A172 (cell line): ENCODE results near the gene SNRPF. TPM values are rescaled to one million over a fixed set of nuclear protein-coding genes. Genes with fewer than 3 reads are reported as not detected.
"Not testable (repeated sequence)": the region's sequence is repeated elsewhere in the genome, so short reads cannot be mapped to it uniquely, and the experiment has no call there.

Source experiments
- DNase-seq: peaks from one replicate; pipeline ENCODE4 v3.0.0-alpha.2; 2015; ENCODE audit warnings: low spot score
- total RNA-seq: library from RNA; depleted of rRNA; stranded (reverse); fragments of >200 nt; shearing (Covaris generic); gene quantifications from 2 replicates; pipeline ENCODE4 v1.2.3, GENCODE V29; 2014; rRNA removed

SNRPF gene
- 34.3 and 54.8 TPM in 2 replicates for total RNA-seq

DNA sequence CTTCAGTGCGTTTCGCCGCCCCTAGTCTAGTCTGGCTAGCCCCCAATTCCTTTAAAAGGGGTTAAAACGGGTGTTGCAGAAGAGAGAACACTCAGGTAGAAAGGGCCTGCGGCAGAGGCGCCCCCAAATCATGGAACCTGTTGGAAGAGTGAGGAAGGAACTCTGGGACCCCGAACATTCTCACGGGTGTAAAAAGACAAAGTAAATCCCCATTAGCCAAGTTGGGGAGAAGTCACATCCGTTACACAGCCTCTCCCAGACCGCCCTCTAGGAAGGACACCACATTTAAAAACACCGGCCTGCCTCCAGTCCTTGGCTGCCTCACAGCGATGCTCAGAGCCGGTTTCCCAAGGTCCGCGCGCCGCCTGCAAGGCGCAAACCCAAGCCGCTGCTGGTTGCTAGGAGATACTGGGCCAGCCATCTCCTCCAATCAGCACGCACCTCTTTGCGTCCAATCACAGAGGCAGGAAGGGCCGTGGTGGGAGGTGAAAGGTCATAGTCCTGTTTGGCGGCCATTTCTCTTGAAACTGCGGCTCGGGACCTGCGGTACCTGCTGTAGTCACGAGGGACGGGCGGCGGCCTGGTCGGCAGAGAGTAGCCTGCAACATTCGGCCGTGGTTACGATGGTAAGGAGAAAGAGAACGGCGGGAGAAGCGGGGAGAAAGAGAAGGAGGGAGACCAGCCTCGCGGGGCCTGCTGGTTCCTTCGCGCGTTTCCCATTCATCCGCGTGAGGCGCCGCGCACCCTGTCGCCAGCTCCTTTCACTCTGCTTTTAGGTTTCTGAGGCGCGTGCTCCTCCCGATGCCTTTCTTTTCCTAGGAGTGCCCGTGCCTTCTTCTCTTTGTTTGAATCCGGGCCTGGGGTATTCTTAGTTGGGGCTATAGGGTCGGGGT is at the start of gene SNRPF:
Gene SNRPF (plus strand): TSS at position 502 of the 893 bp plus-strand sequence. CDS start 122 bp downstream, at position 624.
- peak; percentile 94 for DNase-seq

DNA sequence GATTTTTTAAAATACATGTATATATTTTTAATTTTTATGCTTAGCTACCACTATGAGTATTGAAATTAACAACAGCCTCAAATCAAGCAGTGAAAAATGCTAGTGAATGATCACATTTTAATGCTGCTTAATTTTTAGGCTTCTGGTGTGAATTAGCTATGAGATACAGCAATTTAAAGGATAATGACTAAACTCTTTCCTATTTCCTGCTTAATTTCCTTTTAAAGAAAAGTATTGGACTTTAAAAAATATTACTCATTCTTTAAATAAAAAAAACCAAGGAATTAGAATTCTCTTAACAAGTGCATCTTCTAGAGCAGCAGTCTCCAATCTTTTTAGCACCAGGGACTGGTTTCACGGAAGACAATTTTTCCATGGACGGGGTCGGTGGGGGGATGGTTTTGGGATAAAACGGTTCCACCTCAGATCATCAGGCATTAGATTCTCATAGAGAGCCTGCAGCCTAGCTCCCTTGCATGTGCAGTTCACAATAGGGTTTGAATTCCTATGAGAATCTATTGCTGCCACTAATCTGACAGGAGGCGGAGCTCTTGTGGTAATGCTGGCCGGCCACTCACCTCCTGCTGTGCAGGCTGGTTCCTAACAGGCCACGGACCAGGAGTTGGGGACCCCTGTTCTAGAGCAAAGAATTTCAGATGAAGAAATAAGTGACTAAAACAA is 49.6 kb upstream of the SNRPF start:
- no peak for DNase-seq

DNA sequence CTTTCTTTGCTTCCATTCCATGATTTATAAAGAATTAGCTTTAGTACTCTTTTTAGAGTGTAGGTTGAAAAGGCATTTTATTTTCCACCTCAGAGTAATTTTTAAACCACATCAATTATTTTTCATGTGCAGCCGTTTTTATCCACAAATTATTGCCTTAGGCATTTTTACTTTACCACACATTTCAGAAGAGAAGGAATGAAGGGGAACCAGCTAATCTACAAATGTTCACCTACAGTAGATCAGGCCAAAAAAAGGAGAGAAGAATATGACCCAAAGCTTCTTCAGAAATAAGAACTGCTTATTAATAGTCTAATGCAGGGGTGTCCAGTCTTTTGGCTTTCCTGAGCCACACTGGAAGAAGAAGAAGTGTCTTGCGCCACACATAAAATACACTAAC is 48.3 kb upstream of the SNRPF start:
- DNase-seq = no peak

DNA sequence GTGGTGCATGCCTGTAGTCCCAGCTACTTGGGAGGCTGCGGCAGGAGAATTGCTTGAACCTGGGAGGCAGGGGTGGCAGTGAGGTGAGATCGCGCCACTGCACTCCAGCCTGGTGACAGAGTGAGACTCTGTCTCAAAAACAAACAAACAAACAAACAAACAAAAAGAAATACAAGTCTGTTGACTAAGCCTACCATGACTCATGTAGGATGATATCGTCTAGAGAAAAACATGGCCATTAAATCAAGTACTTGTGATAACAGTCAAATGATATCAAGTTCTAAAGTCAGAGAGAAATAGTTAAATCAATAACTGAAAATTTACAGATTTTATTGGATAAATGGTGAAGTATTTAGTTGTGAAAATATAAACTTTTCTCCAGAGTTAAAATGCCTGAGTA is 46.6 kb upstream of the SNRPF start:
- not testable (repeated sequence) for DNase-seq

DNA sequence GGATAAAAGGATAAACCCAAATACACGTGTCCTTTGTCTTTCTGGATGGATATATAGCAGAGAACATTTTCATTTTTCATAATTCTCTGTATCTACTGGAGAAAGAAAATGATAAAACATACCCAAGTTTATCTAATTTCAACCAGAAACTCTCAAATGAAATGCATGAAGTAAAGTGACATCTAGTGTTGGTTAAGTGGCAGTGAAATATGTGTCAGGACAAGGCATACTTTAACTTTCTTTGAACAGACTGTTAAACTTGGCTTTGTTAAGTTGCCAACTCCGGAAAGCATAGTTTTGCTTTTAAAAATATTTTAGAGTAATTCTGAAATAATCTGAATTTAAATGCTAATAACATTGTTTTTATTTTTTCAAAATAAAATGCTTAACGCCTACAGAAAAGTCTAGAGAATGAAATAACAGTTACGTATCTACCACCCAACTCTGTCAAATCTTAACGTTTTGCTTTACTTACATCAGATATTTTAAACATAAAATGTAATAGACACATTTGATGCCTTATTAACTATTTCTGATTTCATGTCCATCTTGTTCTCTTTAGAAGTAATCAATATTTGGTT is 43.0 kb upstream of the SNRPF start:
- DNase-seq = peak; percentile 32

DNA sequence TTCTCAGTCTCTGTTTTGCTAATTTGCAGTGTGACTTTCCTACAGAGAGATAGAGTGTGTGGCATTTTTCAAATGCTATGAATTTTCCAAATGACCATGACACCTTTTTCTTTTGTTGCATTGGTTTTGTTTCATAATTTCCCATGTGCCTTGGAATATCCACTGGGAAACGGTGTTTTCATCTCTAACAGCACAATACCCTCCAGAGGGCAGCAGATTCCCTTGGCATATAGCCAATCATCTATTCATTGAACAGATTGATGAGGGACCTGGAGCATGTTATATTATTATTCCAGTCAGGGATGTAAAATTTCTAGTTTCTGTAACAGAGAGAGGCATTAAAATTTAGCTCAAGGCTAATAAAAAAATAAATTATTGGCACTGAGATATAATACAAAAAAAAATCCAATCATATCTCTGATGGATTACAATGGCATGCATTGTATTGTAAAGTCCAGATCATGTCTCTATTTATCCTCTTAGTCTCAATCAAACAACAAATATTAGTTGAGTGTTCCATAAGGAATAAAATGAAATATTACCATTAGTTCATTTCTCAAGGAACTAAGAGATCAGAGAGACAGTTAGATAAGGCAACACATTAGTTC is 38.6 kb upstream of the SNRPF start:
- DNase-seq = peak; percentile 34

DNA sequence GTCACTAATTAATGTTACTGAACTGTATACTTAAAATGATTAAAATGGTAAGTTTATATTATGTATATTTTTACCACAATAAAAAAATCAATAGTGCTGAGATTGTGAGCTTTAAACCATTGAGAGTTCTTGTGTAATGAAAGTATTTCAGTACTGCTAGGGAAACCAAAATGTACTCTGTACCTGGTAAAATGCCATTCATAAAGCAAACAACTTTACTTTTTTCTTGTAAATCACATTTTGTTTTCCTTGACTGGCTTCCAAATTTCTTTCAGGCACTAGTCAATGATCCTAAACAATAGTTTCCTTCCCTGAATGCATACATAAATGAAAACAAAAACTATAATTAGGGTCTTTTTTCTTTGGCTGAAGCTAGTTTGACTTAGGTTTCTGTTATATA is 29.4 kb upstream of the SNRPF start:
- DNase-seq = no peak

DNA sequence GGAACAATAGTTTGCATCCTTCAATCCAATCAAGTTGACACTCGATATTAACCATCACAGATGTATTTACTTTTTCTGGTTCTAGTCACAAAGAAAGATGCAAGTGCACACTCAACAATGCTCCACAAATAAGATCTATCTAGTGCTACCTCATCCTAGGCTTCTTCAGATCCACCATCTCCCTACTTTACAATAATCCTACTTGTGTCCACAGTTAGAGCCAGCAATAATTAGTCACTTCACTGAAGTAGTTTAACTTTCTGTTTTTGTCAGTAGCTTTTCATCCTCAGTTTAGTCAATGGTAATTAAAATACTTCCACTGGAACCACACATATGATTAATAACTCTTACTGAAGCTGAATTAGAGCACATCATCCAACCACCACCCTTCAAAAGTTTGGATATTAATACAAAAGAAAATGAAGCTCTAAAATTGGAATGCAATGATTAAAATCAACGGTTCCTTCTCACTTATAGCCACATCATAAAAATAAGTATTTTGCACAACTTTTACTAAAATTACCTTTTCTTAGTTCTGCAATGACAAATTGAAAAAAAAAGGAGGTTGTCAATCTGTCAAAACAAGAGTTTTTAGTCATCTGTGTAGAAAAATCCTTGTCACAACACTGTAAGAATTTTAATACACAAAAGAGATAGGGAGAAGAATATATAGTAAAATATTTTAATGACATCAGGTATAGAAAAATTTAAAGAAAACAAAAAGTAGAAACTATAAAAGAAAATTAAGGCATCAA is 28.2 kb upstream of the SNRPF start:
- no peak for DNase-seq

DNA sequence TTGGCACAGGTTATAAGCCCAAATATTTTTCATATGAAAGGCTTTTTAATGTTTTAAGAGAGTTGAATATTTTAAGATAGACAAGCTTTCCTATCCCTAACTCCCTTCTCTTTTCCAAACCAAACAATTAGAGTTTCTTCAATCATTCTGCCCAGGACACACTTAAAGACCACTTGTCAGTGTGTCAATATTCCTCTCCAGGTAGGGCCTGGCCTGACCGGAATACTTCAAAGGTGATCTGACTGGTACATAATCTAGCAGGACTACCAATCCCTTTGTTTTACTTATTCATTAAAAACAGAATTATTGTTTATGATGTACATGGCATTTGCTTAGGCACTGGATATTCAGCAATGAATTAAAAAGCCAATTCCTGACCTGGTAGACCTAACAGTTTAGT is 24.2 kb upstream of the SNRPF start:
- DNase-seq = no peak

DNA sequence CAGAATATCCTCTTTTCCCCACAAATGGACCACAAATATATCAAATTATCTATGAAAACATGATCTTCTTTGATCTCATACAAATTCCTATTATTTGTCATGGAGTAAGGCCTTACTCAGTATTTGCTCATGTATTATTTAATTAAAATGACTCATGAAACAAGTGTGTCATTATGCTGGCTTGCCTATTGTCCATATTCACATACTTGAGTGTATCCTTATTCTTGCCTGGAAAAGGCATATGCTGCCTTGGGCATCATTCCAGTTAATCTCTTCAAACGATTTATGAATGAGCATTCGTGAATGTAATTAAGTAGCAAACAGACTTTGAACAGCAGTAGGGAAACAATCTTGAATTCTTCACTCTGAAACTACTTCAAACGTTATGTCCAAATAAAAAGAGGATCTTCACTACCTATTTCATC is 22.6 kb upstream of the SNRPF start:
- DNase-seq = no peak

DNA sequence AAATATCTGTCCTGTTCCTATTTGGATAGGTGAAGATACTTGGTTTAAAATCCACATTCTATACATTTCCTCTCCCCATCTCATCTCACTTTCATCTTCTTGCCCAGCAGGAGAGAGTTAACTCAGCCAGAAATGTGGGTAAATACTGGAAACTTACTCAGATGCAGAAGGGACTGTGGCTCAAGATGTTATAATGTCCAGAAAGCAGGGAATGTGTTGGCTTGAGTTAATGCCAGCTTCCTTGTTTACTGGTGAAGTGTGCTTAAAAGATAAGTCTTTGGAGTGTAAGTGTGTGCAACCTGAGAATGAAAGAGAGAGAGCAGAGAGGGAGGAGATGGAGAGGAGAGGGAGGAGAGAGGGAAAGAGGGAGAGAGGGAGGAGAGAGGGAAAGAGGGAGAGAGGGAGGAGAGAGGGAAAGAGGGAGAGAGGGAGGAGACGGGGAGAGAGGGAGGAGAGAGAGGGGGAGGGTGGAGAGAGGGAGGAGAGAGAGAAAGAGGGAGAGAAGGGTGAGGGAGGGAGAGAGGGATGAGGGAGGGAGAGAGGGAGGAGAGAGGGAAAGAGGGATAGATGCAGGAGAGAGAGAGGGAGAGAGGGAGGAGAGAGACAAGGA is 22.0 kb upstream of the SNRPF start:
- DNase-seq = no peak

DNA sequence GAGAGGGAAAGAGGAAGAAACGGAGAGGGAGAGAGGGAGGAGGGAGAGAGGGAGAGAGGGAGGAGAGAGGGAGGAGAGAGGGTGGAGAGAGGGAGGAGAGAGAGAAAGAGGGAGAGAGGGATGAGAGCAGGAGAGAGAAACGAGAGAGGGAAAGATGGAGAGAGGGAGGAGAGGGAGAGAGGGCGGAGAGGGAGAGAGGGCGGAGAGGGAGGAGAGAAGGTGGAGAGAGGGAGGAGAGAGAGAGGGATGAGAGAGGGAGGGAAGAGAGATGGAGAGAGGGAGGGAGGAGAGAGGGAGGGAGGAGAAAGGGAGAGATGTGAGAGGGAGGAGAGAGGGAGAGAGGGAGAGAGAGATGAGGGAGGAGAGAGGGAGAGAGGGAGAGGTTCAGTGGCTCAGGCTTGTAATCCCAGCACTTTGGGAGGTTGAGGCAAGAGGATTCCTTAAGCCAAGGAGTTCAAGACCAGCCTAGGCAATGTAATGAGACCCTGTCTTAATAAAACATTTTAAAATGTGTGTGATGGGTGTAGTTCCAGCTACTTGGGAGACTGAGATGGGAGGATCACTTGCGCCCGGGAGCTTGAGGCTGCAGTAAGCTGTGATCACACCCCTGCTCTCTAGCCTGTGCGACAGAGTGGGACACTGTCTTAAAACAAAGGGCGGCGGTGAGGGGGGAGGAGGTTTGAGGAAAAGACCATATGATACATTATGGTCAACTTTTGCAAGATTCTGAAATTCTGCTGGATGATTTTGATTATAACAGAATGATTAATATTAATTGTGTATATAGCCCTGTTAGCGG is 21.3 kb upstream of the SNRPF start:
- DNase-seq = no peak

DNA sequence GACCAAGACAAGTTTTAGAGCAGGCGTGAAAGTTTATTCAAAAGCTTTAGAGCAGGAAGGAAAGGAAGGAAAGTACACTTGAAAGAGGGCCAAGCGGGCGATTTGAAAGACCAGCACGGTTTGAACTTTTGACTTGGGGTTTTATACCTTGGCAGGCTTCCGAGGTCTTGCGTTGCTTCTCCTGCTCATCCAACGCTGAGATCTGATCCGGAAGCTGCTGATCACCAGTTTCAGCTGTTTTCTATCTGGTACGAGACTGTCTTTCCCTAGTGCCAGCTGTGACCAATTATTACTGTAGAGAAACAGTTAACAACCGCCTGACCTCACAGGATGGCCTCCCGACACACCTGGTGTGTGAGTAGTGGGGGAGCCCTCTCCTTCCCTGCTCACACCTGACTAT is 20.6 kb upstream of the SNRPF start:
- DNase-seq = peak; percentile 29

DNA sequence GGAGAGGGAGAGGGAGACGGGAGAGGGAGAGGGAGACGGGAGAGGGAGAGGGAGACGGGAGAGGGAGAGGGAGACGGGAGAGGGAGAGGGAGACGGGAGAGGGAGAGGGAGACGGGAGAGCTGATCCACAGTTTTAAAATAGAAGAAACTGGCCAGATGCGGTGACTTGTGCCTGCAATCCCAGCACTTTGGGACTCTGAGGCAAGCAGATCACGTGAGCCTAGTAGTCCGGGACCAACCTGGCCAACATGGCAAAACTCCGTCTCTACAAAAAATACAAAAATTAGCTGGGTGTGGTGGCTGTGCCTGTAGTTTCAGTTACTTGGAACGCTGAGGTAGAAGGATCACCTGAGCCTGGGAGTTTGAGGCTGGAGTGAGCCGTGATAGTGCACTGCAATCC is 16.3 kb upstream of the SNRPF start:
- DNase-seq = not testable (repeated sequence)

DNA sequence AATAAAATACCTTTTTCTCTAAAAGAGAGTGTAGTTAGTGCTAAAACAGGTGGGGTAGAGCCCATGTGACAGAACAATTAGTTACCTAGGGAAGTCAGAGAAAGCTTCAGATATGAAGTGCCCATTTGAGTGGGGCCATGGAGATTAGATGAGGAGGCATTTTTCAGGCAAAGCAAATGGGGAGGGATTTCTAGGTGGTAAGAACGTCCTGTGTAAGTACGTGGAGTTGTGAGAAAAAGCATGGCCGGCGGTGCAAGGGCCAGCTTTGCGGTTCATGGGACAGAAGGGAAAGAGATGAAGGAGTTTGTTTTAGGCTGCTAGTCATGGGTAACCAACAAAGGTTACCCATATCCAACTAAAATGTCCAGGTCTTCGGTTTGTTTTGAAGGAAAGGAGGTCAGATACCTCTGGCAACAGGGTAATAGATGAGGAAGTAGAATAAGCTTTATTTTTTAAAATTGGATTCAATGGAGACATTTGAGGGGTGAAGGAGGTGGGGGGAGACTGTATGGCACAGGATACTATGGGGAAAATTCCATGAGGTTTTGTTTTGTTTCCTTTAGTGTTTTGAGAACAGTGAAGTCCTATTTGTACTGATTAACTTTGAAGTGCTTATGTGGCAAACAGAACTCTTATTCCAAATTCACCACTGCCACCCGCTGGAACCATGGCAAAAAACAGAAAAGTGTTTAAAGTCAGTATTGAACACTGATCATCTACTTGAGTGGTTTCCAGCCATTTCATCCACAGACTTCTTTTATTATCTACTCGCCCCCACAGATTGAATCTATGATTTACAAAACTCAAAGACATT is 10.0 kb upstream of the SNRPF start:
- no peak for DNase-seq

DNA sequence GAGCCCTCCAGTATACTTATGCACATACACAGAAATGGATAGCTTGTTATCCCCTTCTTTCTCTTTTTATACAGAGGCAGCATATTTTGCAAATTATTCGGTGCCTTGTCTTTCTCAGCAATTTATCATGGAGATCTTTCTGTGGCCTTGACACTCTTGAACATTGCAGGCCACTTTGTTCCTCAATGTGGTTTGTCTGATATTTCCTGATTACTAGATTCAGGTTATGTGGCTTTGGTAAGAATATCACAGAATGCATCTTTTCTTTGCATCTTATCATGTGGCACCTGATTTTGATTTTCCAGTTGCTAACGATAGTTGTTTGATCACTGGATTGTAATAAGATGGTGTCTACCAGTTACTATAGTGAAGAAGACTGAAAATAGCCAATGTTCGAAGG is 7.1 kb upstream of the SNRPF start:
- no peak for DNase-seq

DNA sequence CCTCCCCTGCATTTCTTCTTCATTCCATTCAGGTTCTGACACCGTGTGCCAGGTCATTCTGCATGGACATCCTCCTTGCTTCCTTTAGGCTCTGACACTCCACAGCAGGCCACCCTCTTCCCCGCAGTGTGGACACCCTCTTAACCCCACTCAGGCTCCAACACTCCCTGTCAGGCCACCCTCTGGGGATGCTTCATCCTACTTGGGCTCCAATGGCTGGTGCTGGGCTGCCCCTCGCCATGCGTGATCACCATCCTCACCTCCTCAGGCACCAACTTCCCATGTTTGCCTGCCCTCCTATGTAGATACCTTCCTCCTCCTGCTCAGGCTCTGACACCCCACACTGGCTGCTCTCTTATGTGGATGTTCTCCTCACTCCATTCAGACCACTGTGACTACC is 6.6 kb upstream of the SNRPF start:
- DNase-seq = no peak

DNA sequence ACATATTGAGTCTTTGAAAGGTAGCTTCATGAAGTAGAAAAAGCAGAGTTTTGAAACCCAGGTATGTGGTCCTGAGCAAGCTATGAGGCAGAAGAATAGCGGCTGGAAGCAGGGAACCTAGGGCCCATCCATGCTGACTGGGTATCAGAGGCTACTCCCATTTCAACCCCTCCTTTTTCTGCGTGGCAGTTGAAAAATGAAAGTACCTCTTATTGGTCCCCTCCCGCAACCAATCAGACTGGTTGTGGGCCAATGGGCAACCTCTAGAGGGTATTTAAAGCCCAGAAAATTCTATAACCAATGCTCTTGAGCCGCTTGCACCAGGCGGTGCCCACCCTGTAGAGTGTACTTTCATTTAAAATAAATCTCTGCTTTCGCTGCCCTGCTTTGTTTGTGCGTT is 1.6 kb upstream of the SNRPF start:
- peak; percentile 65 for DNase-seq

DNA sequence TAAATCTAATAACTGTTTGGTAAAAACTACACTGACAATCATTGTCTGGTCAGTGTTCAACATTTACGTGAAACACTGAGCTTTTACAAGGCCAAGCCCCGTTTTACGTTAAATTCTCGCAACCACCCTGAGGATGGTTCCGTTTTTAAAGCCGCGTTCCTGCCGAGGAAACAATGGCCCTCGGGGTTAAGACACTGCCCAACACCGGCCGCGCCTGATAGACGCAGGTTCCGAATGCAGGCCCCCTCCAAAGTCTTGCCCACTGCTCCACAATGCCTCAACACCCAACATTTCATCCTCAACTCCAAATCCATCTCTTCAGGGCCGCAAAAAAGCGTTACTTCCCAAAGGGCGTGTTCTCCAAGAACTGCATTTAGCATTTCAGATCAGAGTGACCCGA is 953 bp upstream of the SNRPF start:
- DNase-seq = no peak
